WTC11 (cell line): Measurements from ENCODE around the gene SDCCAG8. TPM values are rescaled to one million over a fixed set of nuclear protein-coding genes. Genes with fewer than 3 reads are reported as not detected.

Experiments
- ATAC-seq: fragments of 200-7000 bp; cut with Tn5 transposase; 2 replicates; pipeline ENCODE4 v1.10.0; 2021; ENCODE audit warnings: mild to moderate bottlenecking, moderate library complexity
- CTCF ChIA-PET: fragments of 300-600 bp; sonication (Branson Sonifier 250); formaldehyde crosslinking; loops from one replicate; lab custom pipeline; 2021; ENCODE audit warnings: antibody characterized with exemption; lab: Charles Lee
- POLR2A ChIA-PET: fragments of 350-600 bp; sonication (Branson Sonifier 250); formaldehyde crosslinking; loops from one replicate; lab custom pipeline; 2021; ENCODE audit warnings: antibody characterized with exemption; lab: Charles Lee
- DNase-seq: peaks from one replicate; pipeline ENCODE4 v3.0.0; 2021; ENCODE audit warnings: low spot score
- H3K27ac Mint-ChIP-seq: 2 replicates; pipeline ENCODE4 v1.8.0; 2021; ENCODE audit warnings: mixed read lengths
- H3K27me3 Mint-ChIP-seq: 2 replicates; pipeline ENCODE4 v1.8.0; 2021; ENCODE audit warnings: low read depth, mild to moderate bottlenecking, moderate library complexity, mixed read lengths
- H3K36me3 Mint-ChIP-seq: 2 replicates; pipeline ENCODE4 v1.8.0; 2021; ENCODE audit warnings: mixed read lengths
- H3K4me1 Mint-ChIP-seq: 2 replicates; pipeline ENCODE4 v1.8.0; 2022; ENCODE audit warnings: mixed read lengths
- H3K4me3 Mint-ChIP-seq: 2 replicates; pipeline ENCODE4 v1.8.0; 2021; ENCODE audit warnings: mild to moderate bottlenecking, moderate library complexity, mixed read lengths
- H3K9me3 Mint-ChIP-seq: 2 replicates; pipeline ENCODE4 v1.8.0; 2021; ENCODE audit warnings: mixed read lengths
- FOXP1 ChIP-seq: sonication (generic); formaldehyde crosslinking; IDR thresholded peaks from 2 replicates; pipeline ENCODE4 v1.8.0; 2022; ENCODE audit warnings: missing genetic modification reagents, mild to moderate bottlenecking, moderate library complexity, borderline replicate concordance
- GTF2I ChIP-seq: fragments of 250-450 bp; sonication (Bioruptor Pico); conservative IDR thresholded peaks from 2 replicates; pipeline ENCODE4 v1.4.0; 2021; ENCODE audit warnings: mild to moderate bottlenecking
- MXD4 ChIP-seq: fragments of 250-450 bp; sonication (Bioruptor Pico); IDR thresholded peaks from 2 replicates; pipeline ENCODE4 v1.8.0; 2021; ENCODE audit warnings: mild to moderate bottlenecking, moderate library complexity, borderline replicate concordance
- SMAD3 ChIP-seq: sonication (generic); formaldehyde crosslinking; IDR thresholded peaks from 2 replicates; pipeline ENCODE4 v1.8.0; 2022; ENCODE audit warnings: missing genetic modification reagents, mild to moderate bottlenecking, borderline replicate concordance
- ZNF121 ChIP-seq: sonication (generic); formaldehyde crosslinking; IDR thresholded peaks from 2 replicates; pipeline ENCODE4 v1.8.0; 2023; ENCODE audit warnings: missing genetic modification reagents
- ZNF232 ChIP-seq: sonication (generic); formaldehyde crosslinking; IDR thresholded peaks from 2 replicates; pipeline ENCODE4 v1.8.0; 2022; ENCODE audit warnings: mild to moderate bottlenecking, missing genetic modification reagents
- total RNA-seq: library from RNA; stranded (reverse); gene quantifications from 3 replicates; pipeline ENCODE4 v1.2.3, GENCODE V29; 2021
- TF ChIP-seq, protein P1 (sequence below): sonication (generic); formaldehyde crosslinking; IDR thresholded peaks from 2 replicates; pipeline ENCODE4 v1.8.1; 2022; ENCODE audit warnings: mild to moderate bottlenecking, moderate library complexity, missing genetic modification reagents
- TF ChIP-seq, protein P2 (sequence below): fragments of 250-450 bp; sonication (Bioruptor Pico); IDR thresholded peaks from 2 replicates; pipeline ENCODE4 v1.9.0; 2021; ENCODE audit warnings: mild to moderate bottlenecking
- TF ChIP-seq, protein P3 (sequence below): sonication (generic); formaldehyde crosslinking; IDR thresholded peaks from 2 replicates; pipeline ENCODE4 v1.8.1; 2023; ENCODE audit warnings: mild to moderate bottlenecking, moderate library complexity, missing genetic modification reagents
- TF ChIP-seq, protein P4 (sequence below): fragments of 250-450 bp; sonication (Bioruptor Pico); conservative IDR thresholded peaks from 2 replicates; pipeline ENCODE4 v1.9.0; 2021; ENCODE audit warnings: mild to moderate bottlenecking
- TF ChIP-seq, protein P5 (sequence below): sonication (generic); formaldehyde crosslinking; IDR thresholded peaks from 2 replicates; pipeline ENCODE4 v1.8.0; 2022; ENCODE audit warnings: missing genetic modification reagents

SDCCAG8 gene
- total RNA-seq, 1 experiment from 2014 or later = 44.3 TPM

DNA sequence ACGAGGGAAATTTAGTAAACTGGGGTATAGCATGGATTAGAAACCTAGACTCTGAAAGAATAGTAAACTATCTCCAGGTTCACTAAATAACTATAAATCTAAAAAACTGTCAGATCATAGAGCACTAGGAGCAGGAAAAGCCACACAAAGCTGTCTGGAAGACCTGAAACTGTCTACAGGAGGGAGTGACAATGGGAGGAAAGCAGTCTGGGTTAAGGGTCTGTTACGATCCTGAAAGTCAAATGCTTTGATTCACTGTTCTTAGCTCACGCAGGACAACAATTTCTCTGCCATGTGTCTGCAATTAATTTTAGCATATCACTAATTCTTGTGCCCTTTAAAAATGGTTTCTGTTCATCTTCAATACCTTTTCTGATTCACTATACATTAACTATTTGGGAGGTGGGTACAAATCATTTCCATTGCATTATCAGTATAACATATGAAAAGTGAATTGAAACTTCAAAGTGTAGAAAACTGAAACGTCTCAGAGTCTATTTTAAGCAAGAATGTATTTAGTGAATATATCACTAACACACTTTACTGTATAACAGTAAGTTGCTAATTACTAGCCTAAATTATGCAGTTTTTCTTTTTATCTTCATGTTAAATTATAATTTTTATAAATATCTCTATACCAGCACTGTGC, 19.1 kb upstream of the SDCCAG8 start (continued):
- TF ChIP-seq, protein P1, sequence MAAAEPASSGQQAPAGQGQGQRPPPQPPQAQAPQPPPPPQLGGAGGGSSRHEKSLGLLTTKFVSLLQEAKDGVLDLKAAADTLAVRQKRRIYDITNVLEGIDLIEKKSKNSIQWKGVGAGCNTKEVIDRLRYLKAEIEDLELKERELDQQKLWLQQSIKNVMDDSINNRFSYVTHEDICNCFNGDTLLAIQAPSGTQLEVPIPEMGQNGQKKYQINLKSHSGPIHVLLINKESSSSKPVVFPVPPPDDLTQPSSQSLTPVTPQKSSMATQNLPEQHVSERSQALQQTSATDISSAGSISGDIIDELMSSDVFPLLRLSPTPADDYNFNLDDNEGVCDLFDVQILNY = no peak
- TF ChIP-seq, protein P2, sequence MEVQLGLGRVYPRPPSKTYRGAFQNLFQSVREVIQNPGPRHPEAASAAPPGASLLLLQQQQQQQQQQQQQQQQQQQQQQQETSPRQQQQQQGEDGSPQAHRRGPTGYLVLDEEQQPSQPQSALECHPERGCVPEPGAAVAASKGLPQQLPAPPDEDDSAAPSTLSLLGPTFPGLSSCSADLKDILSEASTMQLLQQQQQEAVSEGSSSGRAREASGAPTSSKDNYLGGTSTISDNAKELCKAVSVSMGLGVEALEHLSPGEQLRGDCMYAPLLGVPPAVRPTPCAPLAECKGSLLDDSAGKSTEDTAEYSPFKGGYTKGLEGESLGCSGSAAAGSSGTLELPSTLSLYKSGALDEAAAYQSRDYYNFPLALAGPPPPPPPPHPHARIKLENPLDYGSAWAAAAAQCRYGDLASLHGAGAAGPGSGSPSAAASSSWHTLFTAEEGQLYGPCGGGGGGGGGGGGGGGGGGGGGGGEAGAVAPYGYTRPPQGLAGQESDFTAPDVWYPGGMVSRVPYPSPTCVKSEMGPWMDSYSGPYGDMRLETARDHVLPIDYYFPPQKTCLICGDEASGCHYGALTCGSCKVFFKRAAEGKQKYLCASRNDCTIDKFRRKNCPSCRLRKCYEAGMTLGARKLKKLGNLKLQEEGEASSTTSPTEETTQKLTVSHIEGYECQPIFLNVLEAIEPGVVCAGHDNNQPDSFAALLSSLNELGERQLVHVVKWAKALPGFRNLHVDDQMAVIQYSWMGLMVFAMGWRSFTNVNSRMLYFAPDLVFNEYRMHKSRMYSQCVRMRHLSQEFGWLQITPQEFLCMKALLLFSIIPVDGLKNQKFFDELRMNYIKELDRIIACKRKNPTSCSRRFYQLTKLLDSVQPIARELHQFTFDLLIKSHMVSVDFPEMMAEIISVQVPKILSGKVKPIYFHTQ (CRISPR knock-in tag) = no peak
- TF ChIP-seq GTF2I (CRISPR knock-in tag) (no peak), MXD4 (CRISPR knock-in tag) (no peak)
- TF ChIP-seq, protein P3, sequence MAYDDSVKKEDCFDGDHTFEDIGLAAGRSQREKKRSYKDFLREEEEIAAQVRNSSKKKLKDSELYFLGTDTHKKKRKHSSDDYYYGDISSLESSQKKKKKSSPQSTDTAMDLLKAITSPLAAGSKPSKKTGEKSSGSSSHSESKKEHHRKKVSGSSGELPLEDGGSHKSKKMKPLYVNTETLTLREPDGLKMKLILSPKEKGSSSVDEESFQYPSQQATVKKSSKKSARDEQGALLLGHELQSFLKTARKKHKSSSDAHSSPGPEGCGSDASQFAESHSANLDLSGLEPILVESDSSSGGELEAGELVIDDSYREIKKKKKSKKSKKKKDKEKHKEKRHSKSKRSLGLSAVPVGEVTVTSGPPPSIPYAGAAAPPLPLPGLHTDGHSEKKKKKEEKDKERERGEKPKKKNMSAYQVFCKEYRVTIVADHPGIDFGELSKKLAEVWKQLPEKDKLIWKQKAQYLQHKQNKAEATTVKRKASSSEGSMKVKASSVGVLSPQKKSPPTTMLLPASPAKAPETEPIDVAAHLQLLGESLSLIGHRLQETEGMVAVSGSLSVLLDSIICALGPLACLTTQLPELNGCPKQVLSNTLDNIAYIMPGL (CRISPR knock-in tag) = no peak
- TF ChIP-seq, protein P4, sequence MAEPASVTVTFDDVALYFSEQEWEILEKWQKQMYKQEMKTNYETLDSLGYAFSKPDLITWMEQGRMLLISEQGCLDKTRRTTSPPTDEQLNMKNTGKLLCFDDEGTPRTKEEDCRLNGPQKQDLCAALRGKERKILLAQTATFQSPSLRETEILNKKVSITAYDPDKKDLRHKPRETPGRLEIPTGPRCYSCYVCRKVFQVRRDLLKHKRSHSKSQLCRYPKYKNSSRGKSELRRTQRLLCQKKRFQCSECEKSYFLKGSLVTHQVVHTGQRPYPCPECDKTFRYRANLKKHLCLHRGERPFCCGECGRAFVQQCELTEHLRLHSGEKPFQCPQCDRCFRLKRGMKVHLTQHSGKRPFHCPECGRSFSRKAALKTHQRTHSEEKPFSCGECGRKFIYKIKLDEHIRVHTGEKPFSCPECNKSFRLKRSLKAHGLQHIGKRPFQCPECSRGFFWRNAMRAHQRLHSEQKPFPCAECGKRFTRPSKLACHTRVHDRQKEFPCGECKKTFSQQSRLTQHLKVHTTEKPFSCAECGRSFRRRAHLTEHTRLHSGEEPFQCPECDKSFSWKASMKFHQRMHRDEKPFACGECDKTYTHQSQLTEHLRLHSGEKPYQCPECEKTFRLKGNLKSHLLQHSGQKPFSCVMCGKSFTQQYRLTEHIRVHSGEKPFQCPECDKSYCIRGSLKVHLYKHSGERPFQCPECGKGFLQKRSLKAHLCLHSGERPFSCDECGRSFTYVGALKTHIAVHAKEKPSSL (CRISPR knock-in tag) = no peak

DNA sequence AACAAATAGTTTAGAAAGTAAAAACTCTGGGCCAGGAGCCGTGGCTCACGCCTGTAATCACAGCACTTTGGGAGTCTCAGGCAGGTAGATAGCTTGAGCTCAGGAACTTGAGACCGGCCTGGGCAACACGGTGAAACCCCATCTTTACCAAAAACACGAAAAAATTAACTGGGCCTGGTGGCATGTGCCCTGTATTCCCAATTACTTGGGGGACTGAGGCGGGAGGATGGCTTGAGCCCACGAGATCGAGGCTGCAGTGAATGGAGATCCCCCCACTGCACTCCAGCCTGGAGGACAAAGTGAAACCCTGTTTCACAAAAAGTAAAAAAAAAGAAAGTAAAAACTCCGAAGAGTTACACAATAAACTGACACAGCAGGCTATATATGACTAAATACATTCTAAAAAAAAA, 11.4 kb upstream of the SDCCAG8 start:
- Mint-ChIP-seq H3K9me3 (peaks cover 4% of the 10 kb centered on the region; the same call in 1 of the 2 replicates), H3K4me1 (peaks cover 9% of the 10 kb centered on the region), H3K27ac (peak overlapping the region; percentile 38; the same call in 1 of the 2 replicates), H3K36me3 (peaks cover 13% of the 10 kb centered on the region; the same call in 1 of the 2 replicates), H3K27me3 (no peaks in the 10 kb centered on the region), H3K4me3 (no peak overlapping the region)
- DNase-seq (no peak), ATAC-seq (no peak)
- ChIA-PET CTCF (no interaction called here), POLR2A (no interaction called here)
- TF ChIP-seq, protein P4 (CRISPR knock-in tag) = no peak
- TF ChIP-seq SMAD3 (no peak), GTF2I (CRISPR knock-in tag) (no peak), ZNF232 (CRISPR knock-in tag) (no peak), FOXP1 (no peak), ZNF121 (no peak)
- TF ChIP-seq, protein P5, sequence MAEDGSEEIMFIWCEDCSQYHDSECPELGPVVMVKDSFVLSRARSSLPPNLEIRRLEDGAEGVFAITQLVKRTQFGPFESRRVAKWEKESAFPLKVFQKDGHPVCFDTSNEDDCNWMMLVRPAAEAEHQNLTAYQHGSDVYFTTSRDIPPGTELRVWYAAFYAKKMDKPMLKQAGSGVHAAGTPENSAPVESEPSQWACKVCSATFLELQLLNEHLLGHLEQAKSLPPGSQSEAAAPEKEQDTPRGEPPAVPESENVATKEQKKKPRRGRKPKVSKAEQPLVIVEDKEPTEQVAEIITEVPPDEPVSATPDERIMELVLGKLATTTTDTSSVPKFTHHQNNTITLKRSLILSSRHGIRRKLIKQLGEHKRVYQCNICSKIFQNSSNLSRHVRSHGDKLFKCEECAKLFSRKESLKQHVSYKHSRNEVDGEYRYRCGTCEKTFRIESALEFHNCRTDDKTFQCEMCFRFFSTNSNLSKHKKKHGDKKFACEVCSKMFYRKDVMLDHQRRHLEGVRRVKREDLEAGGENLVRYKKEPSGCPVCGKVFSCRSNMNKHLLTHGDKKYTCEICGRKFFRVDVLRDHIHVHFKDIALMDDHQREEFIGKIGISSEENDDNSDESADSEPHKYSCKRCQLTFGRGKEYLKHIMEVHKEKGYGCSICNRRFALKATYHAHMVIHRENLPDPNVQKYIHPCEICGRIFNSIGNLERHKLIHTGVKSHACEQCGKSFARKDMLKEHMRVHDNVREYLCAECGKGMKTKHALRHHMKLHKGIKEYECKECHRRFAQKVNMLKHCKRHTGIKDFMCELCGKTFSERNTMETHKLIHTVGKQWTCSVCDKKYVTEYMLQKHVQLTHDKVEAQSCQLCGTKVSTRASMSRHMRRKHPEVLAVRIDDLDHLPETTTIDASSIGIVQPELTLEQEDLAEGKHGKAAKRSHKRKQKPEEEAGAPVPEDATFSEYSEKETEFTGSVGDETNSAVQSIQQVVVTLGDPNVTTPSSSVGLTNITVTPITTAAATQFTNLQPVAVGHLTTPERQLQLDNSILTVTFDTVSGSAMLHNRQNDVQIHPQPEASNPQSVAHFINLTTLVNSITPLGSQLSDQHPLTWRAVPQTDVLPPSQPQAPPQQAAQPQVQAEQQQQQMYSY (CRISPR knock-in tag) = no peak
